ENCODE results near the gene CCDC127. TPM values are rescaled to one million over a fixed set of nuclear protein-coding genes. Genes with fewer than 3 reads are reported as not detected.
A peak's percentile ranks its signal among the peaks of the same experiment; 100 is the strongest.
"Not testable (repeated sequence)": the region's sequence is repeated elsewhere in the genome, so short reads cannot be mapped to it uniquely, and the experiment has no call there.

CCDC127 gene
- total RNA-seq, 3 donors from 2014 or later: 4.7 to 7.8 (median 5.7) TPM

- peaks cover 35% of the 10 kb centered on the region for H3K4me1 Mint-ChIP-seq (ENCODE audit: low read depth)
- ATAC-seq; H3K4me3 Mint-ChIP-seq; H3K9me3 Mint-ChIP-seq; DNase-seq; H3K27me3 Mint-ChIP-seq (ENCODE audit: low read depth): not testable (repeated sequence)
- H3K36me3 Mint-ChIP-seq (ENCODE audit: insufficient read depth): peaks cover 27% of the 10 kb centered on the region
Observed at GRCh38 chr5:222951-223715, 5.2 kb upstream of the CCDC127 start.

GRCh38 chr5:219991-220390 is 2.0 kb upstream of the CCDC127 start:
- DNase-seq: no peak
- H3K4me3 Mint-ChIP-seq: peak overlapping the region; percentile 92
- peak; percentile 9 to 15 for ATAC-seq
- H3K4me1 Mint-ChIP-seq (ENCODE audit: low read depth): peaks cover 50% of the 10 kb centered on the region
- no peaks in the 10 kb centered on the region for H3K9me3 Mint-ChIP-seq
- peaks cover 9% of the 10 kb centered on the region for H3K36me3 Mint-ChIP-seq (ENCODE audit: insufficient read depth)
- H3K27me3 Mint-ChIP-seq (ENCODE audit: low read depth): no peaks in the 10 kb centered on the region

GRCh38 chr5:219460-219863 is 1.5 kb upstream of the CCDC127 start:
- peaks cover 7% of the 10 kb centered on the region for H3K36me3 Mint-ChIP-seq (ENCODE audit: insufficient read depth)
- no peaks in the 10 kb centered on the region for H3K9me3 Mint-ChIP-seq
- peak overlapping the region; percentile 92 for H3K4me3 Mint-ChIP-seq
- no peaks in the 10 kb centered on the region for H3K27me3 Mint-ChIP-seq (ENCODE audit: low read depth)
- DNase-seq (no peak), ATAC-seq (peak in 1 of 2 donors; percentile 16)
- peaks cover 56% of the 10 kb centered on the region for H3K4me1 Mint-ChIP-seq (ENCODE audit: low read depth)

DNA sequence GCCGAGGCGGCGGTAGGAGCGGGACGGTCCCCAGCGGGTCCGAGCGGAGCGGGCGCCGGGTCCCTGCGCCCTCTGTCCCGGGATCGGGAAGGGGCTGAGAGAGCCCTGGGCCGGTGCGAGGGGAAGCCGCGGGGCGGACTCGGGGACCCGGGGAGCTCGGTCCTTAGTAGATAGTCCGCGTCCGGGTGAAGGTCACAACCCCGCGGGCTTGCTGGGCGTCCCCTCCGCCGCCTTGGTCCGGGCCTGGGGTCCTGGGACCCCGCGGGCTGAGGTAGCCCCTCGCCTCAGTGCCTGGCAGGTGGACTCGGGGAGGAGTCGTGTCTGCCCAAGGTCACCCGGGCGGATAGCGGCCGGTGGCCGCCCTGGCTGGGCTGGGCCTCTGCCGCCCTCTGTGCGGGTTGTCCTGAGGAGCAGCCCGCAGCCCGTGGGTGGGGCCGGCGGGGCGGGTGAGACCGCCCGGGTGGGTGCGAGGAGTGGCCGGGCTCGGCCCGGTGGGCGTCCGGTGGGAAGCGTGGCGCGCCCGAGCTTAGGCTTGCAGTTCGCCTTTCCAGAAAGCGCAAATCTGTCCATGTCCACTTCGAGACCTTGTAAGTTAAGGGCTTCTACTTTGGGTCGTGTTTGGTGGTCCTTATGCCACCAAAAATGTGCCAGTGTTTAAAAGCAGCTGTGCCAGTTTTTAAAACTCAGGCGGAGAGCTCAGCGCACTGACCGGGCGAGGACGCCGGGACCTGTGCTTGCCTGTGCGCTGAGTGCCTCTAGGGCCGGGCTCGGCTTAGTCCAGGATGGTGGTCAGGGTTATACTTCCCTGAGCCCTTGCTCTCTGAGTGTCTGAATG is 721 bp upstream of the CCDC127 start:
- peak; percentile 20 for ATAC-seq
- H3K4me1 Mint-ChIP-seq (ENCODE audit: low read depth): peaks cover 63% of the 10 kb centered on the region
- no peaks in the 10 kb centered on the region for H3K27me3 Mint-ChIP-seq (ENCODE audit: low read depth)

GRCh38 chr5:216076-216475 is 1.9 kb downstream of the CCDC127 start:
- not testable (repeated sequence) for DNase-seq; H3K9me3 Mint-ChIP-seq; H3K4me3 Mint-ChIP-seq; H3K27me3 Mint-ChIP-seq (ENCODE audit: low read depth); ATAC-seq
- peaks cover 41% of the 10 kb centered on the region for H3K4me1 Mint-ChIP-seq (ENCODE audit: low read depth)
- peaks cover 14% of the 10 kb centered on the region for H3K36me3 Mint-ChIP-seq (ENCODE audit: insufficient read depth)

More for the DNA sequence above, 721 bp upstream of the CCDC127 start:
- peaks cover 15% of the 10 kb centered on the region for H3K36me3 Mint-ChIP-seq (ENCODE audit: insufficient read depth)
- DNase-seq: no peak
- peak overlapping the region; percentile 92 for H3K4me3 Mint-ChIP-seq
- no peaks in the 10 kb centered on the region for H3K9me3 Mint-ChIP-seq

DNA sequence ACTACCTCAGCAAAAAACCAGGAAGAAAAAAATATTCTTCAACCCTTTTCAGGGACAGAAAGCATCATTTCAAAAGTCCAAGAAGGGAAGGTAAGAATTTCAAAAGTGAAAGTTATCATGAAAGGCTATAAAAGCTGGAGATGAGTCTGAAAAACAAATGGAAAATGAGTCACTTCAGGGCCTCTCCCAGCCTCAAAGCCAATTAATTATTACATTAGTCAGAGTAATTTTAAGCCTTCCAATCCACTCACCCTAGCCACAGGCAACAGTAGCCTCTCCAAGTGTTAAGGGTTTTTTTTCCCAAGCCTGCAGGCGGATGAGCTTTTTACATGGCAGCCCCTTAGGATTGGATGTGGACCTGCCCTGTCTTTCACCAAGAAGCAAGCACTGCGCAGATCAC is 2.7 kb downstream of the CCDC127 start:
- ATAC-seq: peak; percentile 9 to 13
- peaks cover 17% of the 10 kb centered on the region for H3K36me3 Mint-ChIP-seq (ENCODE audit: insufficient read depth)
- not testable (repeated sequence) for H3K27me3 Mint-ChIP-seq (ENCODE audit: low read depth); H3K9me3 Mint-ChIP-seq; DNase-seq
- peak overlapping the region; percentile 66 for H3K4me3 Mint-ChIP-seq
- peaks cover 36% of the 10 kb centered on the region for H3K4me1 Mint-ChIP-seq (ENCODE audit: low read depth)

DNA sequence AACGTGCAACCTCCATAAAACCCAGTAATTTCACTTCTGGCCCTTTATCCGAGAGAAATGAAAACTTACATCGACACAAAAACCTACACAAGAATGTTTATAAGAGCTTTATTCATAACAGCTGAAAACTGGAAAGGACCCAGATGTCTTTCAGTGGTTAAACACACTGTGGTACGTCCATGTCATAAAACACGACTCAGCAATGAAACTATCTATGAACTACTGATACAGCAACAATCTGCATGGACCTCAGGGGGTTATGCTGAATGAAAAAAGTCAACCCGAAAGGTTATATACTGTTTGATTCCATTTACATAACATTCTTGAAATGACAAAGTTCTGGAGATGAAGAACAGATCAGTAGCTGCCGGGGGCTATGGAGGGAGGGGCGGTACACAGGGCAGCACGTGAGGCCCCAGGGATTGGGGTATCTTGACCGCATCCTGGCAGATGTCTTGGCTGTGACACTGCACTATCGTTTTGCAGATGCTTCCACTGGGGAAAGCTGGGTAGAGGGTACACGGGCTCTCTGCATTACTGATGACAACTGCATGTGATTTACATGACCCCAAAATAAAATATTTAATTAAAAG is 4.1 kb downstream of the CCDC127 start:
- peaks cover 19% of the 10 kb centered on the region for H3K36me3 Mint-ChIP-seq (ENCODE audit: insufficient read depth)
- no peaks in the 10 kb centered on the region for H3K9me3 Mint-ChIP-seq
- no peak for DNase-seq
- H3K4me1 Mint-ChIP-seq (ENCODE audit: low read depth): peaks cover 41% of the 10 kb centered on the region
- H3K4me3 Mint-ChIP-seq: peak overlapping the region; percentile 21
- no peaks in the 10 kb centered on the region for H3K27me3 Mint-ChIP-seq (ENCODE audit: low read depth)
- no peak for ATAC-seq

GRCh38 chr5:208449-209114 is 9.4 kb downstream of the CCDC127 start:
- peaks cover 37% of the 10 kb centered on the region for H3K36me3 Mint-ChIP-seq (ENCODE audit: insufficient read depth)
- DNase-seq (no peak), ATAC-seq (no peak)
- peaks cover 18% of the 10 kb centered on the region for H3K4me1 Mint-ChIP-seq (ENCODE audit: low read depth)
- H3K9me3 Mint-ChIP-seq: no peaks in the 10 kb centered on the region
- no peaks in the 10 kb centered on the region for H3K27me3 Mint-ChIP-seq (ENCODE audit: low read depth)
- no peak overlapping the region for H3K4me3 Mint-ChIP-seq

- DNase-seq (no peak), ATAC-seq (no peak)
- Mint-ChIP-seq H3K36me3 (ENCODE audit: insufficient read depth) (peaks cover 38% of the 10 kb centered on the region), H3K27me3 (ENCODE audit: low read depth) (no peaks in the 10 kb centered on the region), H3K4me3 (no peak overlapping the region), H3K4me1 (ENCODE audit: low read depth) (peaks cover 17% of the 10 kb centered on the region), H3K9me3 (no peaks in the 10 kb centered on the region)
Observed at GRCh38 chr5:207599-207998, 10.4 kb downstream of the CCDC127 start.

- DNase-seq (no peak), ATAC-seq (no peak)
- no peaks in the 10 kb centered on the region for H3K27me3 Mint-ChIP-seq (ENCODE audit: low read depth)
- H3K4me1 Mint-ChIP-seq (ENCODE audit: low read depth): peaks cover 17% of the 10 kb centered on the region
- no peak overlapping the region for H3K4me3 Mint-ChIP-seq
- H3K9me3 Mint-ChIP-seq: no peaks in the 10 kb centered on the region
- H3K36me3 Mint-ChIP-seq (ENCODE audit: insufficient read depth): peaks cover 39% of the 10 kb centered on the region
Observed at GRCh38 chr5:206927-207536, 10.9 kb downstream of the CCDC127 start.

- Mint-ChIP-seq H3K36me3 (ENCODE audit: insufficient read depth) (peaks cover 39% of the 10 kb centered on the region), H3K9me3 (no peaks in the 10 kb centered on the region), H3K4me1 (ENCODE audit: low read depth) (peaks cover 17% of the 10 kb centered on the region), H3K4me3 (no peak overlapping the region), H3K27me3 (ENCODE audit: low read depth) (no peaks in the 10 kb centered on the region)
- ATAC-seq: no peak
- DNase-seq: no peak
Observed at GRCh38 chr5:206406-206805, 11.5 kb downstream of the CCDC127 start.

DNA sequence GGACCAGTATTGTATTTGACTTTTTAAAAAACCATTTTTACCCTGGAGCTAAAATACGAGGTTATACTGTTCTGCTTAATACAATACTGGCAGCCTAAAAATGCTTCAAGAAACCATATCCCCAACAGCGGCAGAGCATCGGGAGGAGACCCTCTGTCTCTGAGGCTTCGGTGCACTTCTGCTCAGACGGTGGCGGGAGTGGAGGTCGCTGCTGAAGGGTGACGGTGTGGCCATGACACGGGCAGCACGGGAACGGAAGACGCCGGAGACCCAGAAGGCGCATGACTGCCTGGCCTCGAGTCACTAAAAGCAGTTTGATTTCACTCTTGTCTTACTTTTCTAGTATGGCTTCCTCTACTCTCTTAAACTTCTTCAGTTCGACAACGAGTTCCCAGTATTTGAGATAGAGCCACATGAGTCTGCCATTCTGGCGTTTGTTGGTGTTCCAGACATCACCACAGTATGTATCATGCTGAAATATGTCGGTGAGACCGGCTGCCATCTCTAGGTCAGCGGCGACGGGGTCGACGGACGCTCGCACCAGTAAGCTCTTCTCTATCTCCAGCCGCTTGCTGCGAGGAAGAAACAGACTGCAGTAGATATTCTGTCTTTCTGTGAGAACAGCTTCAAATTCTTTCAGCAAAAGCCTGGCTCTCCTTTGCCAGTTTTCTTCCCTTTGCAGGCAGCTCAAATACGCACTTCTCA is 12.8 kb downstream of the CCDC127 start:
- no peak for DNase-seq
- H3K27me3 Mint-ChIP-seq (ENCODE audit: low read depth): no peaks in the 10 kb centered on the region
- peaks cover 12% of the 10 kb centered on the region for H3K4me1 Mint-ChIP-seq (ENCODE audit: low read depth)
- no peak overlapping the region for H3K4me3 Mint-ChIP-seq
- peaks cover 37% of the 10 kb centered on the region for H3K36me3 Mint-ChIP-seq (ENCODE audit: insufficient read depth)
- H3K9me3 Mint-ChIP-seq: no peaks in the 10 kb centered on the region
- ATAC-seq: no peak

- peaks cover 6% of the 10 kb centered on the region for H3K4me1 Mint-ChIP-seq (ENCODE audit: low read depth)
- no peak overlapping the region for H3K4me3 Mint-ChIP-seq
- DNase-seq (no peak), ATAC-seq (no peak)
- no peaks in the 10 kb centered on the region for H3K9me3 Mint-ChIP-seq
- no peaks in the 10 kb centered on the region for H3K27me3 Mint-ChIP-seq (ENCODE audit: low read depth)
- H3K36me3 Mint-ChIP-seq (ENCODE audit: insufficient read depth): peaks cover 36% of the 10 kb centered on the region
Observed at GRCh38 chr5:204462-204861, 13.5 kb downstream of the CCDC127 start.
